ENCODE data around the gene KAZN. TPM values are rescaled to one million over a fixed set of nuclear protein-coding genes. Genes with fewer than 3 reads are reported as not detected.

KAZN gene
- total and polyA plus RNA-seq, 11 donors: 0.65 to 6.5 (median 2.3) TPM

DNA sequence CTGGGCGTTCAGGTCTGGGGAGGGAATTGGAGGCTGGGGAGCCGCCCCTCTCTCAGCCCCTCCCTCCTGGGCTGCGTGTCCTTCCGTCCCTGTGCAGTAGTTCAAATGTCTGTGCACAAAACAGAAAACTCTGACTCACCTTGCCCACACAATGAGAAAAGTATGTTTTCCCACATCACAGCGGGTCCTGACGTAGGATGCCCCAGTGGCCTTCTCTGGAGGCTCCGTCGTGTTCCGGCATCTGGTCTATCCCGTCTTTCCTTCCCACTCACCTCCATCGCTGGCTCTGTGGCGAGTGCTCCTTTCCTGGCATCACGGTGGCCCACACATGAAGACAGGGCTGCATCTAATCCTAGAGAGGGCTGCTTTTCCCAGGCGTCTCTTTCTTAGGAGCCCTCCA, 224.0 kb downstream of the KAZN start:
- Histone ChIP-seq H3K36me3 (no peaks in the 10 kb centered on the region), H3K27ac (no peak overlapping the region), H3K4me1 (no peaks in the 10 kb centered on the region), H3K27me3 (peaks cover 0 to 4% (median 0%) of the 10 kb centered on the region in 9 donors), H3K4me3 (no peak overlapping the region), H3K9me3 (no peaks in the 10 kb centered on the region)
- TF ChIP-seq POLR2A (IDR thresholded peaks at IDR 0.05): no peak
- TF ChIP-seq, protein P1, sequence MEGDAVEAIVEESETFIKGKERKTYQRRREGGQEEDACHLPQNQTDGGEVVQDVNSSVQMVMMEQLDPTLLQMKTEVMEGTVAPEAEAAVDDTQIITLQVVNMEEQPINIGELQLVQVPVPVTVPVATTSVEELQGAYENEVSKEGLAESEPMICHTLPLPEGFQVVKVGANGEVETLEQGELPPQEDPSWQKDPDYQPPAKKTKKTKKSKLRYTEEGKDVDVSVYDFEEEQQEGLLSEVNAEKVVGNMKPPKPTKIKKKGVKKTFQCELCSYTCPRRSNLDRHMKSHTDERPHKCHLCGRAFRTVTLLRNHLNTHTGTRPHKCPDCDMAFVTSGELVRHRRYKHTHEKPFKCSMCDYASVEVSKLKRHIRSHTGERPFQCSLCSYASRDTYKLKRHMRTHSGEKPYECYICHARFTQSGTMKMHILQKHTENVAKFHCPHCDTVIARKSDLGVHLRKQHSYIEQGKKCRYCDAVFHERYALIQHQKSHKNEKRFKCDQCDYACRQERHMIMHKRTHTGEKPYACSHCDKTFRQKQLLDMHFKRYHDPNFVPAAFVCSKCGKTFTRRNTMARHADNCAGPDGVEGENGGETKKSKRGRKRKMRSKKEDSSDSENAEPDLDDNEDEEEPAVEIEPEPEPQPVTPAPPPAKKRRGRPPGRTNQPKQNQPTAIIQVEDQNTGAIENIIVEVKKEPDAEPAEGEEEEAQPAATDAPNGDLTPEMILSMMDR (IDR thresholded peaks at IDR 0.05): no peak
- ATAC-seq: no peak
- 81 to 89% (median 85%) methylated on average over 14 of the region's 14 CpGs for WGBS, 4 donors
- no peak for DNase-seq
- intact Hi-C loops (cut with DNase I): loop anchor here in 1 of 10 donors (10.0 kb wide), 1 partner anchor 62 kb away; no protein-coding TSS in a partner anchor

DNA sequence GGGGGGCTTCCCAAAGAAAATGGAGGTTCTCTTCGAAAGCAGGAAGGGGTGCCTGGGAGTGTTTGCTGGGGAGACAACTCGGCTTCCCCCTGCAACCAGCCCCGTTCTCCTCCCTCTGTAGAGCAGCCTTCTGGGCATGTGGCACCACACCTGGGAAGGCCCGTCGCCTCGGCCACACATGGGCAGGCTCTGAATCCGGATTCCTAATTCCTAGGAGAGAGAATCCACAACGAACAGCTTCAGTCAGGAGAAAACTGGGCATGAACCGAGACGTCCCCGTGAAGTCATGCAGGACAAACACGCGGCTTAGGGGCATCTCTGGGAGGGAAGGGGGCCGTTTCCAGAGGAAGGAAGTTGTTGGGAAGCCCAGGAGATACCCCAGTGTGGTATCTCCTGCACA, 224.5 kb downstream of the KAZN start:
- H3K4me3 ChIP-seq: no peak overlapping the region
- H3K36me3 ChIP-seq: no peaks in the 10 kb centered on the region
- ATAC-seq: no peak
- H3K27ac ChIP-seq: no peak overlapping the region
- no peaks in the 10 kb centered on the region for H3K9me3 ChIP-seq
- no peaks in the 10 kb centered on the region for H3K4me1 ChIP-seq
- WGBS, 4 donors: 75 to 79% (median 79%) methylated on average over 14 of the region's 14 CpGs
- H3K27me3 ChIP-seq: peaks cover 0 to 4% (median 0%) of the 10 kb centered on the region in 9 donors
- no peak for DNase-seq
- TF ChIP-seq POLR2A (IDR thresholded peaks at IDR 0.05): no peak
- TF ChIP-seq, protein P1 (IDR thresholded peaks at IDR 0.05): no peak
- intact Hi-C loops (cut with DNase I): loop anchor here in 1 of 10 donors (10.0 kb wide), 1 partner anchor 62 kb away; no protein-coding TSS in a partner anchor

DNA sequence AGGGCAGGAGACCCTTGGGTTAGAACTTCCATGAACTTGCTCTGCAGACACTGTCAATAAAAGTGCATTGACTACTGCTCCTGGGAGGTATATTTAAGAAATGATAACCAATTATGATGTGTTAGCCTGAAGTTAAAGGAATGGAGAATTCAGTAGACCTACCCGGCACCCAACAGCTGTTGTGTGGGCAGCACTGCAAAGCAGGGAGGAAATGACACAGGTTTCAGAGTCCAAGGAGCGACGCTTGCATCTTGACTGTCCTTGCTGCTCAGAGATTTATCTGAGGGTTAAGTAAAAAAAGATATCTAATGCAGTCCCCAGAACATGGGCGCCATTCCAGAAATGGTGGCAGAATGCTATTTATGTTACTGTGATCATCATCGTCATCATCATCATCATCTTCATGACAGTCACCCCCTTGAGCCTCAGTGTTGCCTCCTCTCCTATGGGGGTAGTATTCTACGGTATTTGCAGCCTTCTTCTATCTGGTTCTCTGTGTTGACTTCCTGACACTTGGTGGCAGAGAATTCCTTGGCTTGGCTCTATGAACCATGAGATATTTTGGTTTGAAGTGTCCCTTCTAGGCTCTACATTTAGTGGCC, 225.9 kb downstream of the KAZN start:
- 63 to 74% (median 66%) methylated on average over 6 of the region's 6 CpGs for WGBS, 4 donors

DNA sequence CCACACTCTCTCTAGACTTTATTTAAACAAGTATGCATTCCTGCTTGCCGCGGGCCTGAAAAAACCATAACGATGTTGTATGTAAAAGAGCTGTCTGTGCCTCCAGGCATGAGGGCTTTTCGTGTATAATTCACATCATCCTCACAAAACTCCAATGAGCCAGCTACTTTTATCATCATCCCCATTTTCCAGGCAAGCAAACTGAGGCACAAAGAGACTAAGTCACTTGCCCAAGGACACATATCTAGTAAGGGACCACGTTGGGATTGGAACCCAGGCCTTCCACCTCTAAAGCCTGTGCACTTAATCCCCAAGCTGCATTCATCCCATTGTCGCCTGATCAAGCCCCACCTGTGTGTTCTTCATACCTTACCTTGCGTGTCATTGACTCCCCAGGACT, 226.9 kb downstream of the KAZN start:
- Histone ChIP-seq H3K36me3 (no peaks in the 10 kb centered on the region), H3K4me3 (no peak overlapping the region), H3K9me3 (peaks cover 0 to 6% (median 0%) of the 10 kb centered on the region in 12 donors), H3K27ac (no peak overlapping the region), H3K4me1 (no peaks in the 10 kb centered on the region), H3K27me3 (no peaks in the 10 kb centered on the region)
- 86 to 90% (median 87%) methylated on average over 7 of the region's 7 CpGs for WGBS, 4 donors
- DNase-seq: no peak
- TF ChIP-seq POLR2A (IDR thresholded peaks at IDR 0.05): no peak
- TF ChIP-seq, protein P1 (IDR thresholded peaks at IDR 0.05): no peak
- no peak for ATAC-seq
- intact Hi-C loops (cut with DNase I): loop anchor here in 1 of 10 donors (10.0 kb wide), 1 partner anchor 59 kb away; no protein-coding TSS in a partner anchor

More for the DNA sequence above, 225.9 kb downstream of the KAZN start:
- Histone ChIP-seq H3K27ac (no peak overlapping the region), H3K27me3 (no peaks in the 10 kb centered on the region), H3K4me3 (no peak overlapping the region), H3K9me3 (peaks cover 0 to 6% (median 0%) of the 10 kb centered on the region in 12 donors), H3K36me3 (no peaks in the 10 kb centered on the region), H3K4me1 (no peaks in the 10 kb centered on the region)
- DNase-seq: no peak
- ATAC-seq: no peak
- TF ChIP-seq, protein P1 (IDR thresholded peaks at IDR 0.05): no peak
- no peak for TF ChIP-seq POLR2A (IDR thresholded peaks at IDR 0.05)
- intact Hi-C loops (cut with DNase I): loop anchor here in 1 of 10 donors (10.0 kb wide), 1 partner anchor 60 kb away; no protein-coding TSS in a partner anchor
